NCI-H460 (cell line): ENCODE measurements around the gene CNN2. TPM values are rescaled to one million over a fixed set of nuclear protein-coding genes. Genes with fewer than 3 reads are reported as not detected.

ENCODE experiments used
- DNase-seq: peaks from one replicate; pipeline ENCODE4 v3.0.0-alpha.2; 2016; ENCODE audit warnings: low read depth; ENCODE audit errors: extremely low read depth
- total RNA-seq: library from RNA; depleted of rRNA; stranded (reverse); fragments of >200 nt; shearing (Covaris generic); gene quantifications from 2 replicates; pipeline ENCODE4 v1.2.3, GENCODE V29; 2014

CNN2 gene
- total RNA-seq, 1 experiment from 2014 or later: 22.2 TPM

- peak; percentile 73 for DNase-seq
These were observed 48.3 kb downstream of the CNN2 start for GRCh38 chr19:1074544-1075283.

- no peak for DNase-seq
These were observed 49.6 kb downstream of the CNN2 start for GRCh38 chr19:1076046-1076386.

- no peak for DNase-seq
These were observed 50.5 kb downstream of the CNN2 start for GRCh38 chr19:1076951-1077350.

- DNase-seq: no peak
These were observed 53.2 kb downstream of the CNN2 start for GRCh38 chr19:1079566-1080111.

GRCh38 chr19:1080360-1081161 lies 54.2 kb downstream of the CNN2 start:
- no peak for DNase-seq

GRCh38 chr19:1081301-1082164 lies 55.1 kb downstream of the CNN2 start:
- no peak for DNase-seq

- DNase-seq: peak; percentile 69
These were observed 55.9 kb downstream of the CNN2 start for GRCh38 chr19:1082165-1082927.

GRCh38 chr19:1082928-1083816 lies 56.8 kb downstream of the CNN2 start:
- DNase-seq: no peak

- no peak for DNase-seq
These were observed 57.8 kb downstream of the CNN2 start for GRCh38 chr19:1084024-1084868.

- no peak for DNase-seq
These were observed 58.7 kb downstream of the CNN2 start for GRCh38 chr19:1085053-1085658.

- no peak for DNase-seq
These were observed 59.5 kb downstream of the CNN2 start for GRCh38 chr19:1085676-1086442.

GRCh38 chr19:1086613-1087012 lies 60.2 kb downstream of the CNN2 start:
- no peak for DNase-seq

- DNase-seq: no peak
These were observed 61.5 kb downstream of the CNN2 start for GRCh38 chr19:1087813-1088415.

- DNase-seq: no peak
These were observed 62.1 kb downstream of the CNN2 start for GRCh38 chr19:1088416-1089010.
